Naive thymus-derived CD8-positive, alpha-beta T cell (primary cell): ENCODE data around the gene PPL. TPM values are rescaled to one million over a fixed set of nuclear protein-coding genes. Genes with fewer than 3 reads are reported as not detected.

Experiments
- ATAC-seq, 2 donors: fragments of 150-1000 bp; cut with Tn5 transposase in 1 of 2; sonication (Bioruptor Pico), chemical (Tn5 transposase) in 1 of 2; 1 replicate in 1 of 2; 2 replicates in 1 of 2; pipeline ENCODE4 v1.10.0; 2021; ENCODE audit warnings: mild to moderate bottlenecking in 2 of 2, moderate library complexity in 2 of 2
- POLR2A ChIA-PET: fragments of 350-600 bp; sonication (Branson Sonifier 250); formaldehyde crosslinking; loops from one replicate; lab custom pipeline; 2021; ENCODE audit warnings: antibody characterized with exemption; lab: Charles Lee
- DNase-seq, 10 donors: peaks; one replicate each; pipeline versions ENCODE4 v3.0.0 to v3.0.0-alpha.2; 2020 to 2022
- H3K27ac Mint-ChIP-seq, 10 donors: one replicate each; pipeline ENCODE4 v1.8.0; 2020 to 2022; ENCODE audit warnings: mild to moderate bottlenecking in 10 of 10, mixed read lengths in 10 of 10, moderate library complexity in 4 of 10, inconsistent platforms in 1 of 10
- H3K27me3 Mint-ChIP-seq, 5 donors: one replicate each; pipeline ENCODE4 v1.8.0; 2021 to 2022; ENCODE audit warnings: mixed read lengths in 5 of 5
- H3K36me3 Mint-ChIP-seq, 3 donors: one replicate each; pipeline ENCODE4 v1.8.0; 2020 to 2022; ENCODE audit warnings: mixed read lengths in 3 of 3, mild to moderate bottlenecking in 2 of 3, inconsistent platforms in 1 of 3
- H3K4me1 Mint-ChIP-seq, 4 donors: one replicate each; pipeline ENCODE4 v1.8.0; 2021 to 2022; ENCODE audit warnings: mixed read lengths in 4 of 4
- H3K4me3 Mint-ChIP-seq, 10 donors: one replicate each; pipeline ENCODE4 v1.8.0; 2020 to 2022; ENCODE audit warnings: mild to moderate bottlenecking in 10 of 10, mixed read lengths in 10 of 10, moderate library complexity in 6 of 10, inconsistent platforms in 1 of 10
- H3K9me3 Mint-ChIP-seq, 9 donors: one replicate each; pipeline ENCODE4 v1.8.0; 2020 to 2022; ENCODE audit warnings: mixed read lengths in 9 of 9, mild to moderate bottlenecking in 3 of 9, inconsistent platforms in 1 of 9, moderate library complexity in 1 of 9
- polyA plus RNA-seq, 3 donors: library from polyadenylated mRNA; unstranded; fragments of 300-500 nt; fragmentation: Illumina TruSeq; gene quantifications; one replicate each; pipeline ENCODE4 v1.2.3, GENCODE V29; 2021
- total RNA-seq, 8 experiments: library from RNA in 2 of 8; stranded (reverse) in 2 of 8; gene quantifications; one replicate each; pipeline ENCODE4 v1.2.3 and lab custom pipeline; 2021 to 2026

PPL gene
- total and polyA plus RNA-seq, 5 experiments from 2014 or later = 0.48 TPM; not detected in 4

DNA sequence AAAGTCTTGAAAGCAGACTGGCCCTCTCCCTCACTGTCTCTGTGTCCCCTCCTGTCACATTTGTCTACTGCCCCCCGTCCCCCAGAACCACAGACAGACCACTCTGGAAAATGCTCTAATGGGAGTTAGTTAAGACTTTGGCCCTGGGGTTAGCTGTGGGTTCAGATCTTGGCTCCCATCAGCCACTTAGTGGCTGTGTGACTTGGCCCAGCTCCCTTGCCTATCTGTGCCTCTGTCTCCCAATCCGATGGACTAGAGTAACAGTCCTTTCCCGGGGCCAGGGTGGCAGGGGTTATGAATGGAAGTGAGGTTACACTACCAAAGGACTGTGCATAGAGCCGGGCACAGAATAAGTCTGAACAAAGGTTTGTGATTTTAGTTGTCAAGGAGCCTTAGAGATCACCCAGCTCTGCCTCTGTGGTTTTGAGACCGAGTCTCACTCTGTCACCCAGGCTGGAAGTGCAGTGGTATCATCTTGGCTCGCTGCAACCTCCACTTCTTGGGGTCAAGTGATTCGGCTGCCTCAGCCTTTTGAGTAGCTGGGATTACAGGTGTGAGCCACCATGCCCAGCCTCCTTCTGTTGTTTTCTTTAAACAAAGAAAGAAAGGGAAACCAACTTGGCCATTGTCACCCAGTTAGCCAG lies 23.7 kb downstream of the PPL start:
- Mint-ChIP-seq H3K36me3 (no peaks in the 10 kb centered on the region), H3K27me3 (peaks cover 0 to 3% (median 0%) of the 10 kb centered on the region in 5 donors), H3K4me3 (no peak overlapping the region), H3K9me3 (no peaks in the 10 kb centered on the region), H3K27ac (peak overlapping the region in 1 of 10 donors; percentile 57), H3K4me1 (no peaks in the 10 kb centered on the region)
- POLR2A ChIA-PET = no interaction called here
- ATAC-seq (no peak), DNase-seq (no peak)

- POLR2A ChIA-PET = no interaction called here
- peak overlapping the region in 2 of 10 donors; percentile 26 to 84 for H3K27ac Mint-ChIP-seq
- no peak for ATAC-seq
- H3K4me3 Mint-ChIP-seq = no peak overlapping the region
- no peaks in the 10 kb centered on the region for H3K36me3 Mint-ChIP-seq
- DNase-seq = no peak
- peaks cover 0 to 4% (median 0%) of the 10 kb centered on the region in 5 donors for H3K27me3 Mint-ChIP-seq
- no peaks in the 10 kb centered on the region for H3K9me3 Mint-ChIP-seq
- no peaks in the 10 kb centered on the region for H3K4me1 Mint-ChIP-seq
Observed at GRCh38 chr16:4911970-4912386, 25.0 kb downstream of the PPL start.

DNA sequence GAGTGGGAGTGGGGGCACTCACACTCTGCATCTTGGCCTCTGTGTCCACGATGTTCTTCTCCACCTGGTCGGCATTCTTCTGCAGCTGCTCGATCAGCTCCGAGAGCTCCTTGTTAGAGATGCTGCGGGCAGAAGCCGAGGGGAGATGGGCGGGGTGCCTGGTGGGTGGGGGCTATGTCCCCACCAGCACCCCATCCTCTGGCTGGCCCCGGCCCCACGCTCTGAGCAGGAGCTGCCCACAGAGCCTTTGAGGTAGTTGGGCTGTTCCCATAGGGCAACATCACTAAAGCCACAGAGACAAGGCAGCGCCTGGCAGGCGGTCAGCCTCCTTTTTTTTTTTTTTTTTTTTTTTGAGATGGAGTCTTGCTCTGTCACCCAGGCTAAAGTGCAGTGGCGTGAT lies 26.1 kb downstream of the PPL start:
- H3K4me3 Mint-ChIP-seq = no peak overlapping the region
- peaks cover 0 to 9% (median 0%) of the 10 kb centered on the region in 5 donors for H3K27me3 Mint-ChIP-seq
- POLR2A ChIA-PET = no interaction called here
- ATAC-seq = no peak
- no peaks in the 10 kb centered on the region for H3K4me1 Mint-ChIP-seq
- no peaks in the 10 kb centered on the region for H3K36me3 Mint-ChIP-seq
- no peaks in the 10 kb centered on the region for H3K9me3 Mint-ChIP-seq
- no peak for DNase-seq
- H3K27ac Mint-ChIP-seq = no peak overlapping the region

GRCh38 chr16:4909825-4910224 lies 27.1 kb downstream of the PPL start:
- DNase-seq (no peak), ATAC-seq (no peak)
- H3K4me1 Mint-ChIP-seq = no peaks in the 10 kb centered on the region
- no peaks in the 10 kb centered on the region for H3K36me3 Mint-ChIP-seq
- no peaks in the 10 kb centered on the region for H3K9me3 Mint-ChIP-seq
- H3K4me3 Mint-ChIP-seq = no peak overlapping the region
- POLR2A ChIA-PET = no interaction called here
- peaks cover 0 to 14% (median 9%) of the 10 kb centered on the region in 5 donors for H3K27me3 Mint-ChIP-seq
- no peak overlapping the region for H3K27ac Mint-ChIP-seq

DNA sequence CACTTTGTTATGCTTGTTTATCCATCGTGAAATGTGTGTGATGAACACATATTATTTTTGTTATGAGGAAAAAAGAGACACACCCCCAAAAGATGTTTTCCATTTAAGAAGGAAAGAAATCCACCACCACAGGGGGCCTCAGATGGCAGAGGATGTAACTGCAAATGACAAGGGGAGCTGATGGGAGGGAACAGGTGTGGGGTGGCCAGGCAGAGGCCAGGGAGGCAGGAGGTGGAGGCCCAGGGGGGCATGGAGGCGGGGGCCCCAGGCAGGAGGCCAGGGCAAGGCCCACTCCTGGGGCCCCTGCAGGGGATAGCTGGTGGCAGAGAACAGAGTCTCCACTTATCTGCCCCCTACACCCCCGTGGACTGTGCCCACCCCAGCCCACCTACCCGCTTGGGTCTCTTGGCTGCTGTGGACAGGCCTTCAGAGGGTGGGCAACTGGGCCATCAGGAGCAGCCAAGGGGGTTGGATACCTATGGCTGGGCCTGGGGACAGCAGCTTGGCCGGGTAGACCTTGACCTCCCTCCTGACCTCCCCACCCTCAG lies 28.0 kb downstream of the PPL start:
- Mint-ChIP-seq H3K36me3 (no peaks in the 10 kb centered on the region), H3K27ac (no peak overlapping the region), H3K4me1 (peaks cover 0 to 2% (median 0%) of the 10 kb centered on the region in 4 donors), H3K4me3 (no peak overlapping the region), H3K27me3 (peaks cover 7 to 21% (median 18%) of the 10 kb centered on the region in 5 donors), H3K9me3 (no peaks in the 10 kb centered on the region)
- ATAC-seq (no peak), DNase-seq (no peak)
- POLR2A ChIA-PET = no interaction called here

DNA sequence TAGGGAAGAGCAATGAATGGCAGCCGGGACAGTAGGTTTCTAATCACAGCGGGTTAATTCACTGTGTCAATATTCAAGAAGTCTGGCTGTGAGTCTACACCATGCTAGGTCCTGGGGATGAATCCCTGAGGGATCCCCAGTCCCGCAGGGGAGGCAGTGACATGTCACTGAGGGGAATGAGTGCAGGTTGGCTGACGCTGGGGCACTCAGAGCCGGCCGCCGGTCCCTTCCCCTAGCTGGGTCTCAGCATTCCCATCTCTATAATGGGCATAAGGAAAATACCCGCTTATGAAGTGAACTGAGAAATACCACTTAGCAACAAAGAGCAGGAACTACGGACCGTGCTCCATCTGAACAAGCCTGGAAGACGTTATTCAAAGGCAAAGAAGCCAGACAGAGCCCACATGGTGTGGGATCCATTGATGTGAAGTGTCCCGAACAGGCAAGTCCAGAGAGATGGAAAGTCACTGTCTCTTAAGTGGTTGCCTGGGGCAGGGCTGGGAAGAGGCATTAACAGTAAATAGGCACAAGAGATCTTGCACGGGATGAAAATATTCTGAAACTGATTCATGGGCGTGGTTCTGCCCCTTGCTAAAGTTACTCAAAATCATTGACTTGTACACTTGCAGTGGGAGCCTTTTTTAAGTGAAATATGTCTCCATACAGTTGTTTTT lies 31.9 kb downstream of the PPL start:
- H3K9me3 Mint-ChIP-seq = no peaks in the 10 kb centered on the region
- H3K4me3 Mint-ChIP-seq = no peak overlapping the region
- POLR2A ChIA-PET = no interaction called here
- no peak overlapping the region for H3K27ac Mint-ChIP-seq
- H3K36me3 Mint-ChIP-seq = no peaks in the 10 kb centered on the region
- H3K27me3 Mint-ChIP-seq = peaks cover 7 to 36% (median 24%) of the 10 kb centered on the region in 5 donors
- ATAC-seq = no peak
- H3K4me1 Mint-ChIP-seq = peaks cover 0 to 2% (median 0%) of the 10 kb centered on the region in 4 donors
- DNase-seq = no peak

GRCh38 chr16:4904108-4904941 lies 32.6 kb downstream of the PPL start:
- peak overlapping the region in 2 of 10 donors; percentile 13 to 74 for H3K27ac Mint-ChIP-seq
- peaks cover 0 to 2% (median 0%) of the 10 kb centered on the region in 4 donors for H3K4me1 Mint-ChIP-seq
- no peak overlapping the region for H3K4me3 Mint-ChIP-seq
- no peaks in the 10 kb centered on the region for H3K9me3 Mint-ChIP-seq
- POLR2A ChIA-PET = no interaction called here
- no peaks in the 10 kb centered on the region for H3K36me3 Mint-ChIP-seq
- peaks cover 7 to 36% (median 27%) of the 10 kb centered on the region in 5 donors for H3K27me3 Mint-ChIP-seq
- DNase-seq = no peak
- ATAC-seq = no peak

DNA sequence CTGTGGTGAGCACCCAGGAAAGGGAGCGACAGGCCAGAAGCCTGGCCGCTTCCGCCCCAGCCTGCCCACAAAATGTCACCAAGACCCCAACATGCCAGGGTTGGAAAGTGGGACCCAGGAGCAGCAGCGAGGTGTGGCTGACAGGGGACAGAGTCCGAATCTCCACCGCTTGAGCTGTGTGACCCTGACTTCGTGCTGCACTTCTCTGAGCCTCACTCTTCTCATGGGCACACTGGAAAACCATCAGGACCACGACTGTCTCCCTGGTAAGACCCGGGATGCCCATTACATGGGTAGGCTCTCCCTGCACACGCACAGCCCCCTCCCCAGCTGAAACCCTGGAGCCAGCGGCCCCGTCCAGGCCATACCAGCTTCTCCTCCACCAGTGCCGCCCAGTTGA lies 34.9 kb downstream of the PPL start:
- POLR2A ChIA-PET = no interaction called here
- DNase-seq (no peak), ATAC-seq (no peak)
- peaks cover 0 to 2% (median 0%) of the 10 kb centered on the region in 4 donors for H3K4me1 Mint-ChIP-seq
- no peak overlapping the region for H3K4me3 Mint-ChIP-seq
- H3K9me3 Mint-ChIP-seq = peaks cover 0 to 3% (median 0%) of the 10 kb centered on the region in 9 donors
- no peaks in the 10 kb centered on the region for H3K36me3 Mint-ChIP-seq
- peaks cover 7 to 36% (median 23%) of the 10 kb centered on the region in 5 donors for H3K27me3 Mint-ChIP-seq
- H3K27ac Mint-ChIP-seq = no peak overlapping the region

DNA sequence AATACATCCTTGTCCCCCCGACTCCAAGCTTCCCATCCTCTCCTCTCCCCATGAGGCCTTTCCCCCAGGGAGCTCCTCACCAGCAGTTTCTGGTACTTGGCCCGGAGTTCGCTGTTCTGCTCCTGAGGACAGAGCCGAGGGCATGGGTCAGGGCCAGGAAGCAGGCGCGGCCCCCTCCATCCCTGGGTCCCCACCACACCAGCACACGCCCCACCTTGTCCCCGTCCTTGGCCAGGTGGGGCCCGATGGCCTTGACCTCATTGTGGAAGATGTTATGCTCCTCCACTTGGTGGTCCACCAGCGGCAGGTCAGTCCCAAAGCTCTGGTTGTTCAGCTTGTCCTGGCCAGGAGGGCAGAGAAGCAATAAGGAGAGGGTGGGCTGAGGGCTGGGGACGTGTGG lies 36.2 kb downstream of the PPL start:
- ATAC-seq (no peak), DNase-seq (no peak)
- POLR2A ChIA-PET = interaction anchor here (0.6 kb wide), 1 partner anchor 1334 kb away, joined by 3 read pairs; no protein-coding TSS in a partner anchor
- Mint-ChIP-seq H3K9me3 (peaks cover 0 to 3% (median 0%) of the 10 kb centered on the region in 9 donors), H3K27ac (no peak overlapping the region), H3K36me3 (no peaks in the 10 kb centered on the region), H3K4me3 (no peak overlapping the region), H3K27me3 (peaks cover 7 to 36% (median 18%) of the 10 kb centered on the region in 5 donors), H3K4me1 (peaks cover 0 to 2% (median 0%) of the 10 kb centered on the region in 4 donors)

GRCh38 chr16:4900036-4900435 lies 36.9 kb downstream of the PPL start:
- POLR2A ChIA-PET = no interaction called here
- H3K27ac Mint-ChIP-seq = peak overlapping the region in 1 of 10 donors; percentile 36
- peaks cover 7 to 29% (median 15%) of the 10 kb centered on the region in 5 donors for H3K27me3 Mint-ChIP-seq
- ATAC-seq = no peak
- no peaks in the 10 kb centered on the region for H3K36me3 Mint-ChIP-seq
- H3K4me1 Mint-ChIP-seq = peaks cover 0 to 2% (median 0%) of the 10 kb centered on the region in 4 donors
- H3K9me3 Mint-ChIP-seq = peaks cover 0 to 3% (median 0%) of the 10 kb centered on the region in 9 donors
- no peak for DNase-seq
- no peak overlapping the region for H3K4me3 Mint-ChIP-seq

DNA sequence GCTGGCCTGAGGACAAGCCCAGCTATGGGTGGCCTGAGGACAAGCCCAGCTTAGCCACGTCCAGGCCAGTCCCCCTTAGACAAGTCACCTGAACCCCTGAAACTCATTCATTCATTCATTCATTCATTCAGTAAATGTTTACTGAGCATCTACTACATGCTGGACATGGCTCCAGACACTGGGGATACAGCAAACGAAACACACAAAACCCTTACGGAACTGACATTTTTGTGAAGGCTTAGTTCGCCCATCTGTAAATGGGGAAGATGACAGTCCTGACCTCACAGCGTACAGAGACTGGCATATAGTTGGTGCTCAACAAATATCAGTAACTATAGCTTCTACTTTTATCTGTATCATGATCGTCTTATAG lies 37.5 kb downstream of the PPL start:
- POLR2A ChIA-PET = no interaction called here
- H3K36me3 Mint-ChIP-seq = no peaks in the 10 kb centered on the region
- H3K27ac Mint-ChIP-seq = no peak overlapping the region
- ATAC-seq (no peak), DNase-seq (no peak)
- no peak overlapping the region for H3K4me3 Mint-ChIP-seq
- H3K4me1 Mint-ChIP-seq = peaks cover 0 to 2% (median 0%) of the 10 kb centered on the region in 4 donors
- H3K27me3 Mint-ChIP-seq = peaks cover 5 to 24% (median 12%) of the 10 kb centered on the region in 5 donors
- peaks cover 0 to 3% (median 0%) of the 10 kb centered on the region in 9 donors for H3K9me3 Mint-ChIP-seq

DNA sequence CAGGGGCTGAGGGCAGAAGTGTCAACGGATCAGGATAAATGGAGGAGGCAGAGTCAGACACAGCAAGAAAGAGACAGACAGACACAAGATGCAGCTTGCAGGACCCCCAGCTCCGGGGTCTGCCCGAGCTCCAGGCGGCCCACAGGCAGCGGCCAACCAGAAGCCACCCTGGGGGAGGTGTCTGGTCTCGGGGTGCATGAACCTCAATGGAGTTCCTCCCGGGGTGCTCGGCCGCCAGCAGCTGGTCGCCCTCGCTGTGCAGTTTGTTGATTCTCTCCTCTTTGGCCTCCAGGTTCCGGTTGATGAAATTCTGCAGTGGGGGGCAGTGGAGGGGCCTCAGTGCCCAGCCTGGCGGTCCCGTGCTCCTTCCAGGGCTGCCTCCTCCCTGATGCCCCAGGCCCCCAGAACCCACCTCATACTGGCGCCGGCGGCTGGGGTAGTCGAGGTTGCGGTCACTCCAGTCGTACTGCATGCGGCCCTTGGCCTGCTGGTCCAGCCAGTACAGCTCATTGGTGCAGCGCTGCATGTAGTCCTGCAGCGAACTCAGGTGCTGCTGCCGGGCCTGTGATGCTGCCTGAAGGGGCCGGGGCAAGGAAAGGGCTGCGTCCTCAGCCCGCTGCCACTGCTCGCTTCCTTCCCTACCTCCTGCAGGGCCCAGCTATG lies 38.0 kb downstream of the PPL start:
- no peaks in the 10 kb centered on the region for H3K36me3 Mint-ChIP-seq
- H3K4me3 Mint-ChIP-seq = no peak overlapping the region
- DNase-seq (no peak), ATAC-seq (no peak)
- POLR2A ChIA-PET = interaction anchor here (0.6 kb wide), 1 partner anchor 34 kb away, joined by 4 read pairs; no protein-coding TSS in a partner anchor
- H3K4me1 Mint-ChIP-seq = no peaks in the 10 kb centered on the region
- H3K9me3 Mint-ChIP-seq = peaks cover 0 to 3% (median 0%) of the 10 kb centered on the region in 9 donors
- H3K27me3 Mint-ChIP-seq = peaks cover 0 to 18% (median 7%) of the 10 kb centered on the region in 5 donors
- no peak overlapping the region for H3K27ac Mint-ChIP-seq
